ENCODE measurements around the gene CFB. TPM values are rescaled to one million over a fixed set of nuclear protein-coding genes. Genes with fewer than 3 reads are reported as not detected.

CFB gene
- total and polyA plus RNA-seq, 9 of the 15 experiments (the other 6 are each of a cell fraction or from before 2014, with no cell fraction given) = 0.08 to 0.91 (median 0.22) TPM; not detected in 4

DNA sequence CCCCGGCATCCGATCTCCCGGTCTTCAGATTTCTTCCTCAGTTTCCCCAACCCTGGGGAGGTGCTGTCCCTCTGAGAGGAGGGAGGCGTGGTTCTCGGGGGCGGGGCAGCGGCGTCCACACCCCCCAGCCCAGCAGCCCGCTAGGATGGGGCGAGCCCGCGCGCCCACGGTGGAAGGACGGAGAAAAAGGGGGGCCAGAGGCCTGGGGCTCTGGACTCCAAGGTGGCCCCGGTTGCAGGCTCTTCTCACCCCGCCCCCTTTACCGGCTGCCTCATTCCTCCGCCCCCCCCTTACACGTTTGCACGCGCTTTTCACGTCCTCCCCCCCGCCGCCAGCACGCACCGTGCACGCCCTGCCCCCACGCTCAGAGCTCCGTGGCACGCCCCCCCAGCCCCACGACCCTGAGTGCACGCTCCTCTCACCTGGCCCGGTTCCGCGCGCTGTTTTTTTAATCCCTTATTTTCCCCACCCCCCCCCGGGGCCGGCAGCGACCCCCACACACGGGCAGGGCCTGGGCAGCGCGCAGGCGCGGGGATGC is 44.4 kb upstream of the CFB start (continued):
- TF ChIP-seq, protein P1, sequence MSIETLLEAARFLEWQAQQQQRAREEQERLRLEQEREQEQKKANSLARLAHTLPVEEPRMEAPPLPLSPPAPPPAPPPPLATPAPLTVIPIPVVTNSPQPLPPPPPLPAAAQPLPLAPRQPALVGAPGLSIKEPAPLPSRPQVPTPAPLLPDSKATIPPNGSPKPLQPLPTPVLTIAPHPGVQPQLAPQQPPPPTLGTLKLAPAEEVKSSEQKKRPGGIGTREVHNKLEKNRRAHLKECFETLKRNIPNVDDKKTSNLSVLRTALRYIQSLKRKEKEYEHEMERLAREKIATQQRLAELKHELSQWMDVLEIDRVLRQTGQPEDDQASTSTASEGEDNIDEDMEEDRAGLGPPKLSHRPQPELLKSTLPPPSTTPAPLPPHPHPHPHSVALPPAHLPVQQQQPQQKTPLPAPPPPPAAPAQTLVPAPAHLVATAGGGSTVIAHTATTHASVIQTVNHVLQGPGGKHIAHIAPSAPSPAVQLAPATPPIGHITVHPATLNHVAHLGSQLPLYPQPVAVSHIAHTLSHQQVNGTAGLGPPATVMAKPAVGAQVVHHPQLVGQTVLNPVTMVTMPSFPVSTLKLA (conservative IDR thresholded peaks at IDR 0.05) = peak; percentile 46 to 71
- TF ChIP-seq KLF13 (tag; IDR thresholded peaks at IDR 0.05; ENCODE audit: borderline replicate concordance, low read depth) (peak; percentile 78; the same call in 1 of the 2 replicates), FOXJ2 (tag; IDR thresholded peaks at IDR 0.05) (peak; percentile 15; the same call in 1 of the 2 replicates), SRSF3 (IDR thresholded peaks at IDR 0.05; ENCODE audit: insufficient read depth, low read length) (no peak), ZNF583 (CRISPR knock-in tag; IDR thresholded peaks at IDR 0.05) (no peak), ZNF699 (CRISPR knock-in tag; IDR thresholded peaks at IDR 0.05; ENCODE audit: insufficient replicate concordance) (no peak), ILF3 (IDR thresholded peaks at IDR 0.05; ENCODE audit: borderline replicate concordance) (peak; percentile 68; the same call in 1 of the 2 replicates), FOXK2 (conservative IDR thresholded peaks at IDR 0.05 in 1 of 2, IDR thresholded peaks at IDR 0.05 in 1 of 2; ENCODE audit: low read depth in 2 of 2) (no peak), ZNF589 (CRISPR knock-in tag; IDR thresholded peaks at IDR 0.05; ENCODE audit: low read depth) (0 out of 2 replicates have a peak, but pooled peaks have one; percentile 38), RUNX1 (IDR thresholded peaks at IDR 0.05; ENCODE audit: low read depth) (no peak), SUPT5H (IDR thresholded peaks at IDR 0.05) (peak; percentile 27), MYBL2 (IDR thresholded peaks at IDR 0.05; ENCODE audit: low read depth) (no peak), MYBL2 (CRISPR knock-in tag; IDR thresholded peaks at IDR 0.05; ENCODE audit: borderline replicate concordance) (no peak), ZFPM2 (CRISPR knock-in tag; IDR thresholded peaks at IDR 0.05) (0 out of 2 replicates have a peak, but pooled peaks have one; percentile 9), FIP1L1 (IDR thresholded peaks at IDR 0.05; ENCODE audit: low read depth, low read length, poor library complexity, severe bottlenecking) (no peak), ZC3H11A (IDR thresholded peaks at IDR 0.05; ENCODE audit: low read depth, low read length) (no peak), ZNF77 (CRISPR knock-in tag; IDR thresholded peaks at IDR 0.05) (0 out of 2 replicates have a peak, but pooled peaks have one; percentile 46), MAZ (CRISPR knock-in tag; conservative IDR thresholded peaks at IDR 0.05 in 1 of 2, IDR thresholded peaks at IDR 0.05 in 1 of 2) (peak; percentile 19 to 77), SAP30 (IDR thresholded peaks at IDR 0.05; ENCODE audit: borderline replicate concordance, insufficient read depth, low read depth, low read length, poor library complexity, severe bottlenecking) (peak; percentile 61)
- TF ChIP-seq, protein P2, sequence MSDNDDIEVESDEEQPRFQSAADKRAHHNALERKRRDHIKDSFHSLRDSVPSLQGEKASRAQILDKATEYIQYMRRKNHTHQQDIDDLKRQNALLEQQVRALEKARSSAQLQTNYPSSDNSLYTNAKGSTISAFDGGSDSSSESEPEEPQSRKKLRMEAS (CRISPR knock-in tag; IDR thresholded peaks at IDR 0.05) = peak; percentile 37; the same call in 1 of the 2 replicates
- TF ChIP-seq, protein P3, sequence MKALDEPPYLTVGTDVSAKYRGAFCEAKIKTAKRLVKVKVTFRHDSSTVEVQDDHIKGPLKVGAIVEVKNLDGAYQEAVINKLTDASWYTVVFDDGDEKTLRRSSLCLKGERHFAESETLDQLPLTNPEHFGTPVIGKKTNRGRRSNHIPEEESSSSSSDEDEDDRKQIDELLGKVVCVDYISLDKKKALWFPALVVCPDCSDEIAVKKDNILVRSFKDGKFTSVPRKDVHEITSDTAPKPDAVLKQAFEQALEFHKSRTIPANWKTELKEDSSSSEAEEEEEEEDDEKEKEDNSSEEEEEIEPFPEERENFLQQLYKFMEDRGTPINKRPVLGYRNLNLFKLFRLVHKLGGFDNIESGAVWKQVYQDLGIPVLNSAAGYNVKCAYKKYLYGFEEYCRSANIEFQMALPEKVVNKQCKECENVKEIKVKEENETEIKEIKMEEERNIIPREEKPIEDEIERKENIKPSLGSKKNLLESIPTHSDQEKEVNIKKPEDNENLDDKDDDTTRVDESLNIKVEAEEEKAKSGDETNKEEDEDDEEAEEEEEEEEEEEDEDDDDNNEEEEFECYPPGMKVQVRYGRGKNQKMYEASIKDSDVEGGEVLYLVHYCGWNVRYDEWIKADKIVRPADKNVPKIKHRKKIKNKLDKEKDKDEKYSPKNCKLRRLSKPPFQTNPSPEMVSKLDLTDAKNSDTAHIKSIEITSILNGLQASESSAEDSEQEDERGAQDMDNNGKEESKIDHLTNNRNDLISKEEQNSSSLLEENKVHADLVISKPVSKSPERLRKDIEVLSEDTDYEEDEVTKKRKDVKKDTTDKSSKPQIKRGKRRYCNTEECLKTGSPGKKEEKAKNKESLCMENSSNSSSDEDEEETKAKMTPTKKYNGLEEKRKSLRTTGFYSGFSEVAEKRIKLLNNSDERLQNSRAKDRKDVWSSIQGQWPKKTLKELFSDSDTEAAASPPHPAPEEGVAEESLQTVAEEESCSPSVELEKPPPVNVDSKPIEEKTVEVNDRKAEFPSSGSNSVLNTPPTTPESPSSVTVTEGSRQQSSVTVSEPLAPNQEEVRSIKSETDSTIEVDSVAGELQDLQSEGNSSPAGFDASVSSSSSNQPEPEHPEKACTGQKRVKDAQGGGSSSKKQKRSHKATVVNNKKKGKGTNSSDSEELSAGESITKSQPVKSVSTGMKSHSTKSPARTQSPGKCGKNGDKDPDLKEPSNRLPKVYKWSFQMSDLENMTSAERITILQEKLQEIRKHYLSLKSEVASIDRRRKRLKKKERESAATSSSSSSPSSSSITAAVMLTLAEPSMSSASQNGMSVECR (CRISPR knock-in tag; IDR thresholded peaks at IDR 0.05) = peak; percentile 59
